HTR-8/SVneo (cell line): ENCODE measurements around the gene SWAP70.

Experiments used
- DNase-seq: peaks from one replicate; pipeline ENCODE4 v3.0.0; 2011; ENCODE audit warnings: low spot score, mixed read lengths; ENCODE audit not compliant: insufficient read length
- FAIRE-seq: peaks from 2 replicates; lab custom pipeline; 2011; peaks lifted over from hg19 to GRCh38; lab: Jason Lieb, UNC

SWAP70 gene

DNA sequence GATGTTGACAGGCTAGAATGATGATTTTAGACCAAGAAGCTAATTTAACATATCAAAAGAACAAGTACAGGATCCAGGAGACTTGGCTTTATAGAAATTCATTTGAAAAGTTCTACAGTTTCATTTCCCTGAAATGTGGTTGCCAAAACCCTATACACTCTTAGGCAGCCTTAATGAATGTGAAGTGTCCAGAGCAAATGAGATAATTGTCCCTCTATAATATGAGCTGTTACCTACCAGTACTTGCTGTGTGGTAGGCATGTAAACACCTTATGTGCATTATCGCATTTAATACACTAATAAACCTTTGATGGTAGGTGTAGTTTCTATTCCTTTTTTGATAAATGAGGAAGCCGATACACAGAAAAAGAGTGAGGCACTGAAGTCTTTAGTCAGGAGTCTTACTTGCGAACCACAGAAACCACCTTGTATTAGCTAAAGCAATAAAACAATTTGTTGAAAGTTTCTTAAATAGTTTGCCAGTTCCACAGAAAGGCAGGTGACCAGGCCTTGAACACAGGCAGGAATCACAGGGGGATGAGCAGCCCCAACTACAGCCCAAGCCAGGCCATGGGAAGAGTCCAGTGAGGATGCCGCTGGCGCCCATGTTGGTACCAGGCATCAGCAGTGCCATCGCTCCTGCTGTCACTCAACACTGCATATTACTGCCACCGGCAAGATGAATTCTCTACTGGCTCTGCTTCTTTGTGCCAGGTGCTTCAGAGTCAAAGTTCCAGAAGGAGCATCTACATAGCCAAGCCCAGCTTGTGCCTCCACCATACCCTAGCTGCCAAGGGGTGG lies 81.7 kb downstream of the SWAP70 start:
- DNase-seq, result no peak
- FAIRE-seq, result no peak

GRCh38 chr11:9747229-9747628 lies 83.4 kb downstream of the SWAP70 start:
- DNase-seq (no peak), FAIRE-seq (no peak)

- FAIRE-seq, result no peak
- DNase-seq, result no peak
These were observed 84.0 kb downstream of the SWAP70 start for GRCh38 chr11:9747828-9748227.

- DNase-seq (peak; percentile 62), FAIRE-seq (no peak)
These were observed 84.6 kb downstream of the SWAP70 start for GRCh38 chr11:9748361-9748970.

- DNase-seq, result no peak
- FAIRE-seq, result no peak
These were observed 86.7 kb downstream of the SWAP70 start for GRCh38 chr11:9750551-9750950.

GRCh38 chr11:9752091-9752490 lies 88.2 kb downstream of the SWAP70 start:
- FAIRE-seq, result no peak

GRCh38 chr11:9753021-9753420 lies 89.1 kb downstream of the SWAP70 start:
- no peak for FAIRE-seq
- no peak for DNase-seq

More at GRCh38 chr11:9752091-9752490, 88.2 kb downstream of the SWAP70 start:
- DNase-seq, result no peak

DNA sequence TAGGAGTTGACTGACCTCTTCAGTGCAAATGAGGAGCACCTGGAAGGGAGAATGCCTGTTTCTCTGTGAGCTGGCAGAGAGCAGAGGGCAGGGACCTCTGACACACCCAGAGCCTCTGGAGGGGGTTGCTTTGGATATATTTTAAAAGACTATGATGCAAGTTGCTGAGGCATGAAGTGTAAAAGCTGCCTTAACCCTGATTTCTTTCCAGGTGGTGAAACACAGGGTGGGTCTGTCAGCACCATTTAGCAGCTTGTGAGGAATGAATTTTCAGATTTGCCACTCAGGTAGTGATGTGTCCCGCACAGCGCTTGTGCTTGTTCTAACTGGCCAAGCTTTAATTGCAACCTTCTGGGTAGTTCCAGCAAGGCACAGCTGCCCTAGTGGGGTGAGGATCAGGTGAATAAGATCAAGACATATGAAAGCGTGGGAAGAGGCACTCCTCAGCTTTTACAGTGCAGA lies 90.2 kb downstream of the SWAP70 start:
- DNase-seq, result no peak
- FAIRE-seq, result no peak

GRCh38 chr11:9755561-9756185 lies 91.8 kb downstream of the SWAP70 start:
- DNase-seq (no peak), FAIRE-seq (no peak)

DNA sequence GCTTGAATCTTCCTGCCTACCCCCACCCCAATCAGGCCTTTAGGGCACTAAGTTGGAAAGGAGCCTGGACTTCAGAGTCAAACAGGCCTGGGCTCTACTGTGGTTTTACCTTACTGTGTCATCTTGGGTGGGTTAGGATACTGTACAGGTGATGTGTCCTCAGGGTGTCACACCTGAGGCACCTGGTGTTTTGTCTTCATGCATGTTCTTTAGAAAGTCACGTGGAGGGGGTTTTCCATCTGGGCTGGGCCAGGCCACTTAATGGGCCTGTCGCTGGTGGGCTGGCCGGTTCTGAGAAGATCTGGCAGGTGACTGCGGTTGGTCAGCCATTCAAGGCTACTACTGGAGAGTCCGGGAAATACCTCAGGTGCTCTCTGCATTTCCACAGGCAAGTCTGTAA lies 92.6 kb downstream of the SWAP70 start:
- FAIRE-seq, result no peak

GRCh38 chr11:9756878-9757277 lies 93.0 kb downstream of the SWAP70 start:
- no peak for FAIRE-seq
- no peak for DNase-seq

More for the DNA sequence above, 92.6 kb downstream of the SWAP70 start:
- no peak for DNase-seq

- FAIRE-seq (peak; percentile 91), DNase-seq (peak; percentile 86)
These were observed 94.1 kb downstream of the SWAP70 start for GRCh38 chr11:9757809-9758636.

DNA sequence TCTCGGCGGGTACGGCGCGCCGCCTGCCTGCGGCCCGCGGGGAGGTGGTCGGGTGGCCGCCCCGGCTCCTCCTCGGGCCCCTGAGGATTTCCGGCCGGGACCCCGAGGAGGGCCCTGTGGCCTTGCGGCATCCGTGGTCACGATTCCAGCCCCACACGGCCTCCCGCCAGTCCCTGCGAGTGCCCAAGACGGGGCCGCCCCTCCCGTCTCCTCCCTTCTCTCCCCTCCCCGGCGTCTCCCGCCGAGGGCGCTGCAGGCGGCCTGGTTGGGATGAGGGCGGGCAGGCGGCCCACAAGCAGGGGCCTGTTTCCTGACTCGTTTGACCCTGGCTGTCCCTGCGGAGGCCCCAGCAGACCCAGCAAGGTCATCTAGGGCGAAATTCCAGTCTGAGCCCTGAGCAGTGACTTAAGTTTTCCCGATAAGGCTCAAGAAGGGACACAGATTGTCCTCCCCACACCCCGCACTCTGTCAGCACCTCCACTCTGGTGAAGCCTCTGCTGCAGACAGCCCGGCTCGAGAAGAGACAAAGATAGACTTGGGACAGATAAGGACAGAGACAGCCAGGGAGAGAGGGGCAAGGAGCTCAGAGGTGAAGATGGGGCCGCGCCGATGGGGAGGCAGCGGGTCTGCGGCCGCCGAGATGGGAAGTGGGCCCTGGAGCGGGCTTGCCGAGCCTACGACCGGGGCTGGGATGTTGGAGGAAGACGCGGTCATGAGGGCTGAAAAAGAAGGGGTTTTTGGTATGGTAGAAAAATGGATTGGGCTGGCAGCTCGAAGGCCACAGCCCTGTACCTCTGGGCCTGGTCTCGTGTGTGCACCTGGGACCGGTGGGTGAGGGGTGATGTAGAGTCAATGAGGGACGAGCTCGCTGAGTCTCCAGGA lies 95.0 kb downstream of the SWAP70 start:
- DNase-seq (peak; percentile 74), FAIRE-seq (peak; percentile 46)

DNA sequence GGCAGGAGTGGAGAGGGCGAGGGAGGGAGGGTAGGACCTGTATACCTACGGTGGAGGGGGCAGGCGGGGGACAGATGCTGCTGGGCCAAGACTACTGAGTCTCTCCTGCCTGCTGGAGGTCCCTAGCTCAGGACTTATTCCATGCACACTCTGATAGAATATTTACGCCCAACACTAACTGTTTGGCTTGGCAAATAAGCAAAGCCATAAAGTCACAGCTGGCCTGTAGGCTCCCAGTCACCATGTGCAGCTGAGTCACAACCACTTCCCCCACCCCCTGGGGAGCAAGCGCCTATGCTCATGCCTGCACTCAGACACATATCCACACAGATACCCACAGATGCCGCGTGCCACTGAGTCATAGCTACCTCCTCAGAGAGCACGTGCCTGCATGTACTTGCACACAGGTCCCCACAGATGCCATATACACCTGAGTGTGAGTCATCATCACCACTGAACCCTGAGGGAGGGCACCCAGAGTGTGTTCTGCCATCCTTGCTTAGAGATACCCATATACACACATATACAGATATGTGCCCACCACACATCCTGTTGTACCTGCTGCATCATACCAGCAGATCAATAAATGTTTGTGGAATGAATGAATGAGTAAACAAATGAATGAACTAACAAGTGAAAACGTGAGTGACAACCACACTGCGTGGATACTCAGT lies 95.8 kb downstream of the SWAP70 start:
- DNase-seq (peak; percentile 87), FAIRE-seq (peak; percentile 92)

DNA sequence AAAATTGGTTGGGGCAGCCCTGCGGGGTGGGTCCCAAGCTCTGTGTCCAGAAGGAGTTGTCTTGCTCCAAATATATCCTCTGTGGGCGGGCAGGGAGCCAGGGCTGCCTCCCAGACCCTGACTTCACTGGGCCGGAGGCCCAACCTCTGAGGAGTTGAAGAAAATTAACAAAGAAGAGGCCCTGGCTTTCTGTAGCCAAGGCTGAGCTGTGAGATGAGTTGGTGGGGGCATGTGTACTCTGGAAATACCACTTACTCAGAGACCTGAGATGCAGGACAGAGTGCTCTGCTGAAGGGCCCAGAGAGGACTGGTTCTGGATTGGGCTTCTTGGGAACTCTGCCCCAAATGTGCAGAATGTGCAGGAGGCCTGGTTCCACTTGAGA lies 96.3 kb downstream of the SWAP70 start:
- DNase-seq (no peak), FAIRE-seq (no peak)

DNA sequence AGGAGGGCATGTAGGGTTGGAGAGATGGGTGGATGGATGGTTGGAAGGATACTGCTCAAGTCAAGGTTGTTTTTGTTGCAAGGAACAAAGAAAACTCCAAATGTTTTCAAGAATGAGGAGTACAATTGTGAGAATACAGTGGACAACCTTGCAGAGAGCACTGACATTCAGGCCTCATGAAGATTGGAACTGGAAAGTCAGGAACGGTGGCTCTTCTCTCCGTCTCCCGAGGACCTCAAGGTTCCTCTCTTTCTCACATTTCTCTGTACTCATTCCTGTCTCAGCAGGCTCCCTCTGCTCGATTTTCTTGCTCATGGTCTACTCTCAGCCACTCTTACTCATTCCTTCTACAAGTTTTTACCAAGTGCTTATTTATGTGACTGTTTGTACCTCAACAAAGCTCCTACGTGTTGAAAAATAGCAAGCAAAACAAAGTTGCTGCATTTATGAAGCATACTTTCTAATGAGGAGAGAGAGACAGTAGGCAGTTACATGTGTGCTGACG lies 97.6 kb downstream of the SWAP70 start:
- no peak for DNase-seq
- FAIRE-seq, result no peak

- DNase-seq, result no peak
- FAIRE-seq, result no peak
These were observed 98.7 kb downstream of the SWAP70 start for GRCh38 chr11:9762531-9762930.

DNA sequence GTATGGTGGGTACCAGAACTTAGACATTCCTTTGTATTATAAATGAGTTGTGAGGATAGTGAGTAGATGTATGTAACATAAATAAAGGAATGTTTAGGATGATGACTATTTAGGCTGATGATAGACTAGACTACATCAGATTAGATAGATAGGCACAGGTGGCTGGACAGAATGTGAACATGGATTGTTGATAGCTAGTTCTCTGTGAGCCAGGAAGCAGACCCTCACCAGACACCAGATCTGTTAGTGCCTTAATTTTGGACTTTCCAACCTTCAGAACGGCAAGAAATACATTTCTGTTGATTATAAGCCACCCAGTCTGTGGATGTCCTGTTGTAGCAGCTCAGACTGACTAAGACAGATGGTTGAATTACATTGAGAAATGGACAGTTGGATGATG lies 99.4 kb downstream of the SWAP70 start:
- no peak for DNase-seq
- peak; percentile 20 for FAIRE-seq
